MG63 (cell line): Measurements from ENCODE around the gene STK25. TPM values are rescaled to one million over a fixed set of nuclear protein-coding genes. Genes with fewer than 3 reads are reported as not detected.
"Not testable (repeated sequence)": the region's sequence is repeated elsewhere in the genome, so short reads cannot be mapped to it uniquely, and the experiment has no call there.

Experiments
- DNase-seq: peaks from one replicate; pipeline ENCODE4 v3.0.0-alpha.2; 2020
- H3K27me3 ChIP-seq: fragments of 250-450 bp; sonication (Bioruptor Pico); 2 replicates; pipeline ENCODE4 v1.5.1; 2020; ENCODE audit warnings: mild to moderate bottlenecking, moderate library complexity
- H3K36me3 ChIP-seq: fragments of 250-450 bp; sonication (Bioruptor Pico); 2 replicates; pipeline ENCODE4 v1.5.1; 2020; ENCODE audit warnings: mild to moderate bottlenecking, moderate library complexity
- H3K4me3 ChIP-seq: fragments of 250-450 bp; sonication (Bioruptor Pico); 2 replicates; pipeline ENCODE4 v1.5.1; 2020; ENCODE audit warnings: mild to moderate bottlenecking, moderate library complexity
- H3K9me3 ChIP-seq: fragments of 250-450 bp; sonication (Bioruptor Pico); 2 replicates; pipeline ENCODE4 v1.5.1; 2020; ENCODE audit warnings: mild to moderate bottlenecking, moderate library complexity
- total RNA-seq: library from RNA; depleted of rRNA; stranded (reverse); fragments of >200 nt; shearing (Covaris generic); gene quantifications from 2 replicates; pipeline ENCODE4 v1.2.3, GENCODE V29; 2014; ENCODE audit warnings: low replicate concordance

The STK25 gene
- total RNA-seq, 1 experiment from 2014 or later: 176 TPM

- H3K9me3 ChIP-seq, H3K27me3 ChIP-seq, H3K4me3 ChIP-seq, DNase-seq, H3K36me3 ChIP-seq: not testable (repeated sequence)
Observed at GRCh38 chr2:241525818-241526780, 17.7 kb upstream of the STK25 start.

- Histone ChIP-seq H3K36me3 (no peaks in the 10 kb centered on the region), H3K27me3 (no peaks in the 10 kb centered on the region), H3K9me3 (no peaks in the 10 kb centered on the region), H3K4me3 (no peak overlapping the region)
- DNase-seq: no peak
Observed at GRCh38 chr2:241522477-241522876, 14.1 kb upstream of the STK25 start.

DNA sequence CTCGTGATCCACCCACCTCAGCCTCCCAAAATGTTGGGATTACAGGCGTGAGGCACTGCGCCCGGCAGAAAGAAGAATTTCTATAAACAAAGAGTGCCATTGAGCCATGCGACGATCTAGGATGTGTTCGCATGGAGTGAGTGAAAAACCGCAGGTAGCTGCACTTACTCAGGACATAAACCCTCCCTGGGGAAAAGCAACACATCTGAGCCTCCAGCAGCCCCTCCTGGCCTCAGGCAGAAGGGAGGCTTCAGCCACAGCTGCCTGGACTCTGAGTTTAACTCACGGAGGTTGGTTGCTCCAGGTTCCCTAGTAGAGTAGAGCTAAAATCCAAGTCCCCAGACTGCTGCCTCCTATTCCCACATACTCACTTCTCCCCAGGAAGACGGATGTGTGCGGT is 11.3 kb upstream of the STK25 start:
- Histone ChIP-seq H3K4me3 (no peak overlapping the region), H3K36me3 (no peaks in the 10 kb centered on the region), H3K27me3 (no peaks in the 10 kb centered on the region), H3K9me3 (no peaks in the 10 kb centered on the region; the same call in 1 of the 2 replicates)
- no peak for DNase-seq

DNA sequence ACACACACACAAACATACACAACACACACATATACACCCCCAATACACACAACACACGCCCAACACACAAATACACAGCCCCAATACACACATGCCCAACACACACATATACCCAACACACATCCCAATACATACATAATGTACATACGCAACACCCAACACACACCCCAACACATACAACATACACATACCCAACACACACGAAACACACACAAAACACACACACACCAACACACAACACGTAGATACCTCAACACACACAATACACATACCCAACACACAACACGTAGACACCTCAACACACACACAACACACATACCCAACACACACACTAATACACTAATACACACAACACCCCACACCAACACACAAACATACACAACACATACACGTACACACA is 8.9 kb upstream of the STK25 start:
- no peak for DNase-seq
- Histone ChIP-seq H3K36me3 (no peaks in the 10 kb centered on the region), H3K9me3 (no peaks in the 10 kb centered on the region; the same call in 1 of the 2 replicates), H3K27me3 (no peaks in the 10 kb centered on the region), H3K4me3 (no peak overlapping the region)

- no peak for DNase-seq
- H3K4me3 ChIP-seq: no peak overlapping the region
- no peaks in the 10 kb centered on the region; the same call in 1 of the 2 replicates for H3K36me3 ChIP-seq
Observed at GRCh38 chr2:241516520-241516965, 8.2 kb upstream of the STK25 start.

DNA sequence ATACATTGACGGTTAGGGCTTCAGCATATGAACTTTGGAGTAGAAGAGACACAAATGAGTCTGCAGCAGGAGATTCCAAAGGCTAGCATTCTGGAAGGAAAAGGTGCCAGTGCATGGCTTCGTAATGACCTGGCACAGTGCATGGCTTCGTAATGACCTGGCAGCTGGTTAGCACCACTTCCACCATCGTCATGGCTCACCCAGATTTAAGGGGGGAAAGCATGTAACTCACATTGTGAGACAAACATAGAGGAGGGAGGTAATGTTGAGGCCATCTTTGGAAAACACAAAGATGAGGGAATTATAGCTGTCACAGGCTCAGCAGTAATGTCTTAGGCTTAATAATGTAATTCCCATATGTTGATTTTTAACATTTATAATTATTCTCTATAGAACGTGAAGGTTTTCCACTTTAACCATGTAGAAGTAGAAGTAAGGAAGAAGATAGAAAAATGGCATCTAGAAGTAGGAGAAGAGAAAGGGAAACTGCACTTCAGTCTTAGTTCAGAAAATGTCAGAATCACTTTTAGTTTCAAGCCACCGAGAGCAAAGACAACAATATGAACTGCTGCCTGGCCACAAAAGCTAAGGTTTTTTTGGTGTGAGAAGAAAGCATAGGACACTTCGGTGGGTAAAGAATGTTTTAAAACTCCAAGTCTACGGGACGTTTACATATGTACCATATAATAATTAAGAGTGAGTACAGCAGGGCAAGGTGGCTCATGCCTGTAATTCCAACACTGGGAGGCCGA is 6.8 kb upstream of the STK25 start:
- H3K9me3 ChIP-seq: no peaks in the 10 kb centered on the region; the same call in 1 of the 2 replicates
- no peak overlapping the region for H3K4me3 ChIP-seq
- H3K36me3 ChIP-seq: no peaks in the 10 kb centered on the region; the same call in 1 of the 2 replicates
- H3K27me3 ChIP-seq: no peaks in the 10 kb centered on the region
- DNase-seq: peak; percentile 34

More at GRCh38 chr2:241516520-241516965, 8.2 kb upstream of the STK25 start:
- Histone ChIP-seq H3K9me3 (no peaks in the 10 kb centered on the region; the same call in 1 of the 2 replicates), H3K27me3 (no peaks in the 10 kb centered on the region)

DNA sequence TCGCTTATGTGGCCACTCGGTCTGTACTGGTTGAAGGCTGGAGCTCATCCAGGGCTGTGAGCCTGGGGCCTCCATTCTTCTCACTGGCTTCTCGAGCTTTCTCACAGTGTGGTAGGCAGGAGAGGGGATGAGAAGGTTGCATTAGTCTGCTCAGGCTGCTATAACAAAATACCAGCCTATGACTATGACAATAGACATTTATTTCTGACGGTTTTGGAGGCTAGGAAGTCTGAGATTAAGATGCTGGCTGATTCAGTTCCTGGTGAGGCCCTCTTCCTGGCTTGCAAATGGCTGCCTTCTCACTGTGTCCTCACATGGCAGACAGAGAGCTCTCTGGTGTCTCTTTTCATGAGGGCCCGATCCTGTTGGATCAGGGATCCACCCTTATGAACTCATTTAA is 6.2 kb upstream of the STK25 start:
- Histone ChIP-seq H3K9me3 (no peaks in the 10 kb centered on the region; the same call in 1 of the 2 replicates), H3K27me3 (no peaks in the 10 kb centered on the region), H3K36me3 (no peaks in the 10 kb centered on the region; the same call in 1 of the 2 replicates), H3K4me3 (no peak overlapping the region)
- DNase-seq: no peak

GRCh38 chr2:241511091-241511741 is 2.8 kb upstream of the STK25 start:
- H3K27me3 ChIP-seq: no peaks in the 10 kb centered on the region
- no peak overlapping the region for H3K4me3 ChIP-seq
- DNase-seq: no peak
- H3K9me3 ChIP-seq: no peaks in the 10 kb centered on the region
- peaks cover 12% of the 10 kb centered on the region for H3K36me3 ChIP-seq

DNA sequence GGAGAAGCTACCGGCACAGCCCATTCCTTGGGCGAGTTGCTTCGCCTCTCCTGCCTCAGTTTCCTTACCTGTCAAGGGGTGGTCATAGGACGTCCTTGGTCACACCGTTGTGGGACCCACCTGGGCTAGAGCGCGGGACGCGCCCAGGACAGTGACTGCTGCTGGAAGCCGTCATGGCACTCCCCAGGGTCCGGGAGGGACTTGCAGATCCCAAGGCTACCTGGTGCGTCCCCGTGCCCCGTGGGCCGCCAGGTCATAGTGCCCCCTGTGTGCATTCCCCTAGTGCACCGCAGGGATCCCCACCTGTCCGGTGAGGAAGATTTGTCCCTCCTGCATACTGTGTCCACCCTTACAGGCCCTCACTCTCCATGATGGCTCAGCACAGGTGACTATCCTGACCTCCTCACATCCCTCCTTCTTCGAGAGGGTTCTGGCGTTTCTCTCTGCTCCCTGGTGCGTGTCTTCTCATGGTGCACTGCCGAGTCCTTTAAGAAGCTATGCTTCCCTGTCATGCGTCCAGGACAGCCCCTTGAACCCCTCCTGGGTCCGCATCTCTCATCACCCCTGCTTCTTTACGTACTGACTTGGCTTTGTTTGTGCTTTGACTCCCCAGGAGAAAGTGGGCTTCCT is 886 bp upstream of the STK25 start:
- Histone ChIP-seq H3K27me3 (no peaks in the 10 kb centered on the region), H3K9me3 (no peaks in the 10 kb centered on the region), H3K4me3 (peak overlapping the region; percentile 88), H3K36me3 (peaks cover 16% of the 10 kb centered on the region)
- no peak for DNase-seq

DNA sequence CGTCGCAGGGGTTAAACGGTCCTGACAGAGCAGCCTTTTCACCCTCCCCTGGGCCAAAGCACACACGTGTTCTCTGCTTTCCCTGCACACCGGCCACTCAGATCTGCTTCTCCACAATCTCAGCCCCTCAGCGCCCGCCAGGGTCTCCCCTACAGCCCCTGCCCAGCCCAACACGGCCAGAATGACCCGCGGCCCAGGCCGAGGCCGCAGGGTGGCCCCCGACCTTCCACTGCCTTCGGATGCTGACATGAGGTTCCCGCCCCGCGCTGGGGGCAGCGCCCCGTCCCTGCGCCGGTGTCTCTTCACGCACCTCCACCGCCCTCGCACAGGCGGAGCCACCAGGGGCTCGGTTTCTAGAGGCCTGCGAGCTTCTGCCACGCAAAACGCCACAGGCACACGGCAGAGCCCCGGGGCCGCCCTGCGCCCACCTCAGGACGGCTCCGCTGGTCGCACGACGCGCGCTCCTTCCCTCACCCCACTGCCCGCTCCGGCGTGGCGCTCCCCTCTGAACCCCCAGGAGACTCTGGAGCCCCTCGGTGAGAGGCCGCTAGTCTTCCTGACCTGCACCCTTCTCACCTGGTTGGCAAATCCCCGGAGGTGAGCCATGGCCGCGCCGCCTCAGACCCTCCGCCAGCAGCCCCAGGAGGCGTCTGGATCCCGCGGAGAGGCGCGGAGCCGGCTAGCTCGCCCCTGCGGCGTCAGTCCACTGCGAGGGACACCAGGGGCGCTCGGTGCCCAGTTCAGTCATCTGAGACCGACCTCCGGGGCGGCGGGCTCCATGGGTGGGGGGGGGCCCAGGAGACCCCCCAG is 749 bp downstream of the STK25 start:
- H3K27me3 ChIP-seq: no peaks in the 10 kb centered on the region
- no peaks in the 10 kb centered on the region for H3K9me3 ChIP-seq
- peak; percentile 62 for DNase-seq
- peaks cover 16% of the 10 kb centered on the region for H3K36me3 ChIP-seq
- peak overlapping the region; percentile 88 for H3K4me3 ChIP-seq

- Histone ChIP-seq H3K4me3 (peak overlapping the region; percentile 88), H3K27me3 (no peaks in the 10 kb centered on the region), H3K36me3 (peaks cover 19% of the 10 kb centered on the region), H3K9me3 (no peaks in the 10 kb centered on the region)
- no peak for DNase-seq
Observed at GRCh38 chr2:241506793-241507429, 1.5 kb downstream of the STK25 start.

GRCh38 chr2:241506317-241506716 is 2.1 kb downstream of the STK25 start:
- H3K27me3 ChIP-seq, DNase-seq, H3K9me3 ChIP-seq, H3K4me3 ChIP-seq: not testable (repeated sequence)
- peaks cover 19% of the 10 kb centered on the region for H3K36me3 ChIP-seq

DNA sequence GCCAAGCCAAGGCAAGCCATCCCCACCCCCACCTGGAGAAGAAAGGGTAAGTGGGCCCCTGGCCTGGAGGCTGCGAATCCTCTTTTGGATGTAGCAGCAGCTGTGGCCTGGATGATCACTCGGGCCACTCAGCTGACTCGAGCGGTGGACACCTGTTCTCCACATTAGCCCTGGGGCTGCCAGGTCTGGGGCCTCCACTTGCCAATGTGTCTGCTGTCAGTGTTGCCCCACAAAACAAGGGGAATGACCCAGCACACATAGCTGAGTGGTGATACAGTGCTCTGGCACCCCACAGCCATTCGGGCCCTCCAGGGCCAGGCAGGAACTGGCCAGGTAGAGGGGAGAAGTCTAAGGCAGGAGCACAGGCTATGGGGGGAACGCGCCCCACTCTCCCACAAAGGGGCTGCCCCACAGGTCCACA is 2.6 kb downstream of the STK25 start:
- Histone ChIP-seq H3K36me3 (peaks cover 23% of the 10 kb centered on the region), H3K4me3 (no peak overlapping the region), H3K27me3 (no peaks in the 10 kb centered on the region), H3K9me3 (no peaks in the 10 kb centered on the region)
- DNase-seq: no peak

- DNase-seq: no peak
- Histone ChIP-seq H3K36me3 (peaks cover 29% of the 10 kb centered on the region), H3K27me3 (no peaks in the 10 kb centered on the region), H3K4me3 (no peak overlapping the region), H3K9me3 (no peaks in the 10 kb centered on the region)
Observed at GRCh38 chr2:241505086-241505780, 3.2 kb downstream of the STK25 start.
